ENCODE results near the gene SERPINB12.

DNA sequence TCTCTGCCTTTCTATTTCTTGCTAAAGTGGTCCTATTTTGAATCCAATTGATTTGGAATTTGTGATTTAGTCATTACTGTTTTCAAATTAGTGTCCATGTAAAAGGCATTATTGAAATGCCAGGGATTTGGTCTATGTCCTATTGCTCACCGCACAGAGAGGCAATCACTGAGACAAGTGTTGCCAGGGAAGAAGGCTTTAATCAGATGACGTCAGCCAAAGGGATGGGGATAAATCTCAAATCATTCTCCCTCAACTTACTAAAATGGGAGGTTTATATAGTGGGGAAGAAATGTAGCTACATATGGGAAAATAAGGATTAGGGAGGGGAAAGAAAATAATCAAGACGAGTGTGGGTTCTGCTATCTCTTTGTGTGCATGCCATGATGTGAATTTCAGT is 9.6 kb downstream of the SERPINB12 start:
- TF ChIP-seq, protein P1, sequence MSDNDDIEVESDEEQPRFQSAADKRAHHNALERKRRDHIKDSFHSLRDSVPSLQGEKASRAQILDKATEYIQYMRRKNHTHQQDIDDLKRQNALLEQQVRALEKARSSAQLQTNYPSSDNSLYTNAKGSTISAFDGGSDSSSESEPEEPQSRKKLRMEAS (IDR thresholded peaks at IDR 0.05), result no peak
- TF ChIP-seq EP300 (IDR thresholded peaks at IDR 0.05; ENCODE audit: borderline replicate concordance) (no peak), RAD21 (IDR thresholded peaks at IDR 0.05; ENCODE audit: low read depth) (no peak), TAF1 (IDR thresholded peaks at IDR 0.05; ENCODE audit: low read depth) (no peak), EGR1 (IDR thresholded peaks at IDR 0.05) (no peak), ZBTB7A (IDR thresholded peaks at IDR 0.05; ENCODE audit: low read depth) (no peak), CEBPB (IDR thresholded peaks at IDR 0.05) (no peak), CREB1 (IDR thresholded peaks at IDR 0.05; ENCODE audit: low read depth) (no peak), TEAD4 (IDR thresholded peaks at IDR 0.05) (no peak), TCF12 (IDR thresholded peaks at IDR 0.05; ENCODE audit: low read depth) (no peak), NFIC (IDR thresholded peaks at IDR 0.05) (no peak)

All from Ishikawa (cell line).